ENCODE data around the gene ENPP3.

ENPP3 gene

DNA sequence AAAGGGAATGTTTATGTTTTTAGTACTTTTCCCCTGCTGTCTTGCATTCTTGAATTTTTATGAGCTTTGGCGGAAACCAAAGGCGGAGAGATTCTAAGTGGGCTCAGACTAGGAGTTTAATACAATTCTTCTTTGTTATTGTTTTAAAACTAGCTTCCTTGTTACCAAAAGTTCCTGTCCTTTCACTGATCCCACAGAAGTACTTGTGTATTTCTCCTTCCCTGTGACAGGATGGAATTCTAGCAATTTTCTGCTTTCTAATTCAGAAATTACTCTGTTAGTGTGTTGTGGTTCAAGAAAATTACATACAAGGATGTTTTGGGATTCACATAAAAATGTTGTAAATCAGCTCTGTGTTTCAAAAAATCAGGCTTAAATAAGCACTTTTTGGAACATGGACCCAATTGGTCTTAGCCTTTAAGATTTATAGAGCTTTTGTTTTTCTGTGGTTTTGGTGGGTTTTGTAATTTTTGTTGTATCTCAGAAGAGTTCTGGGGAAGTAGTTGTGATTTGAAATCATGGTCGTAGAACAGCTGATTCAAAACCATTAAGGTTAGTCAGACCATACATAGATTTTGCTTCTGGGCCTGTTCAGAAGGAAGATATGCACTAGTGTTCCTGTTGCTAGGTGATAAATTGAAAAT lies 91.3 kb downstream of the ENPP3 start:
- Histone ChIP-seq H3K4me3 (ENCODE audit: low read depth, low read length) (no peak overlapping the region), H3K27me3 (replicated peaks) (no peaks in the 10 kb centered on the region), H3K36me3 (replicated peaks) (no peaks in the 10 kb centered on the region), H3K27ac (no peak overlapping the region)
- TF ChIP-seq, protein P1, sequence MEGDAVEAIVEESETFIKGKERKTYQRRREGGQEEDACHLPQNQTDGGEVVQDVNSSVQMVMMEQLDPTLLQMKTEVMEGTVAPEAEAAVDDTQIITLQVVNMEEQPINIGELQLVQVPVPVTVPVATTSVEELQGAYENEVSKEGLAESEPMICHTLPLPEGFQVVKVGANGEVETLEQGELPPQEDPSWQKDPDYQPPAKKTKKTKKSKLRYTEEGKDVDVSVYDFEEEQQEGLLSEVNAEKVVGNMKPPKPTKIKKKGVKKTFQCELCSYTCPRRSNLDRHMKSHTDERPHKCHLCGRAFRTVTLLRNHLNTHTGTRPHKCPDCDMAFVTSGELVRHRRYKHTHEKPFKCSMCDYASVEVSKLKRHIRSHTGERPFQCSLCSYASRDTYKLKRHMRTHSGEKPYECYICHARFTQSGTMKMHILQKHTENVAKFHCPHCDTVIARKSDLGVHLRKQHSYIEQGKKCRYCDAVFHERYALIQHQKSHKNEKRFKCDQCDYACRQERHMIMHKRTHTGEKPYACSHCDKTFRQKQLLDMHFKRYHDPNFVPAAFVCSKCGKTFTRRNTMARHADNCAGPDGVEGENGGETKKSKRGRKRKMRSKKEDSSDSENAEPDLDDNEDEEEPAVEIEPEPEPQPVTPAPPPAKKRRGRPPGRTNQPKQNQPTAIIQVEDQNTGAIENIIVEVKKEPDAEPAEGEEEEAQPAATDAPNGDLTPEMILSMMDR (IDR thresholded peaks at IDR 0.05; ENCODE audit: low read depth, low read length, missing control alignments) = no peak
- in situ Hi-C loops (cut with HindIII; ENCODE audit: low pct_ligation_motif_present, low sequenced_read_pairs) = no loop called here
- no peak for DNase-seq

DNA sequence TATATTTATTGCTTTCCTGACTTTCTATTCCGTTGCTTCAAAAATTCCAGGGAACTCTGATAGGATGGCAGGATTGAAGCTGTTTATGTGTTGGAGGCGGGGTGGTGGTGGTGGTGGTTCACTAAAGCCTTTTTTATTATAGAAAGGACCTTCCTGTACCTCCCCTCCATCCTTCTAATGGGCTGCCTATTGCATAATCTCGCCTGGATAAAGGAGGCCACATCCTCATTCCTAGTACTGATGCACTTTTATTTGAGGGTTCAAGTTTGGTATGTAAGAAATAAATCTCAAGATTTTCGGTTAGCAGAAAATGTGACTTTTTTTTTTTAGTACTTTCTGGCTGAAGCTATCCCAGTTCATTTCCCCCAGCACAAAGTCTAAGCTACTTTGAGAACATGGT lies 92.4 kb downstream of the ENPP3 start:
- H3K36me3 ChIP-seq (replicated peaks) = no peaks in the 10 kb centered on the region

DNA sequence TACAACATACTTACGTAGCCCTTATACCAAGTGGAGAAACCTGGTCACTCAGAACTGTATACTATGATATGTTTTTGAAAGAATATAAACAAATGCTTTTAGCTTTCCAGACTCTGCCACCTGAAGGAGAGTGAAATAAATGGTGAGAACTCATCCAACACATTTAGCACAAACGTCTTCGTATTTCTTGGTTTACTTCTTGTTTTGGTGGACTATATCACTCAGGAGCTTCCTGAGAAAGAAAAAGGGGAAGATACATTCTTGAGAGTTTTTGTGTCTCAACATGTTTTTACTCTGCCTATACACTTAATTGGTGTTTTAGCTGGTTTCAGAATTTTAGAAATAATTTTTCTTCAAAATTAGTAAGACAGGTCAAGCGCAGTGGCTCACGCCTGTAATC lies 93.2 kb downstream of the ENPP3 start:
- no peak overlapping the region for H3K4me3 ChIP-seq (ENCODE audit: low read depth, low read length)
- TF ChIP-seq, protein P1 (IDR thresholded peaks at IDR 0.05; ENCODE audit: low read depth, low read length, missing control alignments) = no peak
- H3K27ac ChIP-seq = no peak overlapping the region
- H3K27me3 ChIP-seq (replicated peaks) = no peaks in the 10 kb centered on the region
- no peak for DNase-seq
- in situ Hi-C loops (cut with HindIII; ENCODE audit: low pct_ligation_motif_present, low sequenced_read_pairs) = no loop called here
- no peaks in the 10 kb centered on the region for H3K36me3 ChIP-seq (replicated peaks)

More for the DNA sequence above, 92.4 kb downstream of the ENPP3 start:
- no peak for DNase-seq
- in situ Hi-C loops (cut with HindIII; ENCODE audit: low pct_ligation_motif_present, low sequenced_read_pairs) = no loop called here
- TF ChIP-seq, protein P1 (IDR thresholded peaks at IDR 0.05; ENCODE audit: low read depth, low read length, missing control alignments) = no peak
- Histone ChIP-seq H3K27me3 (replicated peaks) (no peaks in the 10 kb centered on the region), H3K27ac (no peak overlapping the region), H3K4me3 (ENCODE audit: low read depth, low read length) (no peak overlapping the region)

DNA sequence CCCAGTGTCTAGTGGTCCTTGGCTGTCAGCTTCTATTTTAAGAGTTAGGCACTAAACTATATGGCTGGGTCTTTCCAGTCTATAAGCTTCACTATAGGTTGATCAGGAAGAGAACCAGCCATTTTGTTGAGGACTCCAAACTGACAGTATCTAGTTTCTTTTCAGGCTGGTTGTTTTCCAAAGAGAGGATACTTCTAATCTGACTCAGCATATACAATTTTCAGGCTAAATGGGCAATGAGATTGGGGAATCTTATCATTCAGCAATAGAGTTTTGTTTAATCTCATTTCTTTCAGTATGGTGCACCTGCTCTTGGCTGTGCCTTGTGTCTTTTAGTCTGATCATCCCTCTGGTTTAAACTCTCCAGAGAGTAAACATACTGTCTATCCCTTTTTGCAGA lies 94.1 kb downstream of the ENPP3 start:
- Histone ChIP-seq H3K36me3 (replicated peaks) (no peaks in the 10 kb centered on the region), H3K4me3 (ENCODE audit: low read depth, low read length) (no peak overlapping the region), H3K27me3 (replicated peaks) (no peaks in the 10 kb centered on the region), H3K27ac (no peak overlapping the region)
- in situ Hi-C loops (cut with HindIII; ENCODE audit: low pct_ligation_motif_present, low sequenced_read_pairs) = no loop called here
- TF ChIP-seq, protein P1 (IDR thresholded peaks at IDR 0.05; ENCODE audit: low read depth, low read length, missing control alignments) = no peak
- no peak for DNase-seq

DNA sequence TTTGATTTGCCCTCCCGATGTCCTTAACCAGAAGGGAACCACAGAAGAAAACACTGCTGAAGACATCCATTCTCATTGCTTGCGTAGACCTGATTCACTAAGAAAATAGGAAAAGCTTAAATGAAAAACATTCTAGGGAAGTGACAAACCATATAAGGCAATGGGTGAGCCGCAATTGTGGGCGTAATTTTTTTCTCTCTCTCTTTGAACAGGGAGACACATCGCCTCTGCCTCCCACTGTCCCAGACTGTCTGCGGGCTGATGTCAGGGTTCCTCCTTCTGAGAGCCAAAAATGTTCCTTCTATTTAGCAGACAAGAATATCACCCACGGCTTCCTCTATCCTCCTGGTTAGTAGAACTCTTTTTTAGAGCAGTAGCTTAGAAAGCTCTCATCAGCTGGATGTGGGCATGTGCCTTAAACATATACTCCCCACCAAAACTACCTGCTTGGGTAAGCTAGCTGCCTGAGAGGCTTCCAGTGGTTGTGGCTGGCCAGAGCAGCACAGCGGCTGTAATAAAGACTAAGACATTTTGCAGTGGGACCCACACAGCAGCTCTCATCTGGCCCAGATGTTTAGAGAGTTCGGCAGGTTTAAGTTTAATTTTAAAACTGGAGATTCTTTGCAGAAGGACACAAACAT lies 96.4 kb downstream of the ENPP3 start:
- Histone ChIP-seq H3K27me3 (replicated peaks) (no peaks in the 10 kb centered on the region), H3K27ac (peak overlapping the region; percentile 88), H3K36me3 (replicated peaks) (no peaks in the 10 kb centered on the region), H3K4me3 (ENCODE audit: low read depth, low read length) (no peak overlapping the region)
- peak; percentile 95 for DNase-seq
- TF ChIP-seq, protein P1 (IDR thresholded peaks at IDR 0.05; ENCODE audit: low read depth, low read length, missing control alignments) = no peak
- in situ Hi-C loops (cut with HindIII; ENCODE audit: low pct_ligation_motif_present, low sequenced_read_pairs) = no loop called here

All from brain microvascular endothelial cell (primary cell).